GM19240 (cell line): ENCODE measurements around the gene DDR1.
"Not testable (repeated sequence)": the region's sequence is repeated elsewhere in the genome, so short reads cannot be mapped to it uniquely, and the experiment has no call there.

Source experiments
- DNase-seq: peaks from one replicate; pipeline ENCODE4 v3.0.0; 2011; ENCODE audit warnings: low spot score; ENCODE audit not compliant: insufficient read length

The DDR1 gene

DNA sequence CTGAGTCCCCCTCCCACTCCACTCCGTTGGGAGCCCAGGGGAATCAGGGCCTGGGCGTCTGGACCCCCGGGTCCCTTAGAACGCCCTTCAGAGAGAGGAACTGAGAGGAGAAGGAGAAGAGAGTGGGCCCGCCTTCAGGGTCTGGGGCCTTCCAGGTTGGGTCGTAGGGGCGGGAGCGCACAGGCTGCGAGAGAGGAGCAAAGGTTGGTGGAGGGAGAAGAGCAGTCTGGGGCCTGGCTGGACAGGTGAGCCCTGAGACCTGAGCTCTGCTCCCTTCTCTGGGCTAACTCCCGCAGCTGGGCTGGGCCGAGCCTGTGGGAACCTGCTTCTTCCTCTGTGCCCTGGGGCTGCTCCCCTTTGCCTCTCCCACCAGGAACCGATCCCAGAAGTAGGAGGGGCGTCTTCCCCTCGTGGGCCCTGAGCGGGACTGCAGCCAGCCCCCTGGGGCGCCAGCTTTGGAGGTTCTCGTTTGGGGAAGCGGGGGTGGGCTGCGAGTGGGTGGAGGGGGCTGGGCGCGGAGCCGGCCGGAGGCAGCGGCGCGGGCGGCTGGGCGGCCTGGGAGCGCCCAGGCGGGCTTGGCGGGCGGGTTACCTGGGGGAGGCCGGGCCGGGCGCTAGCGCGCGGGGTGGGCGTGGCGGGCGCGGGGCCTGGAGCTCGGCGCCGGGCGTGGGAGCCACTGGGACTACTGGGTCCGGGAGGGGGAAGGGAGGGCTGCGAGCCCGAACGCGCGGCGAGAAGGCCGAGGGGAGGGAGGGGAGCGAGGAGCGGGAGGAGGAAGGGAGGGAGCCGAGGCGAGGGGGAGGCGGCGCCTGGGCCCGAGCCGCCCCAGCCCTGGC is at the start of gene DDR1:
DDR1 (plus strand) TSS at position 835 of the 836 bp plus-strand sequence. CDS start 4,211 bp downstream, outside the sequence.
- DNase-seq = peak; percentile 55

DNA sequence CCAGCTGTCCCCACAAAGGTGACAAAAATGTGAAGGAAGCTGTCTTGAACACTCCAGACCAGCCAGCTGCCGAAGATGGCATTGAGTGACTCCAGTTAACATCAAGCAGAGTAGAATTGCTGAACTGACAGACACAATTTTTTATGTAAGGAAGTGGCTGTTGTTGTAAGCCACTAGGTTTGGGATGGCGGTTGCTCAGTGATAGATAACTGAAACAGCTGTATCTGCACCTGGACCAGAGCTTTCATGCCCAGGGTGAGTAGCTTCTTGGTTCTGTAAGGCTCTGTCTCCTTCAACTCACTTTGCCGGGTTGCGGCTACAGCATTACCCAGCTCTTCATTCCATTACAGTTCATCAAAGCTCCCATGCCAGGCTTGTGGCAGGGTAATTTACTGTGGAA is 49.7 kb upstream of the DDR1 start:
- no peak for DNase-seq

DNA sequence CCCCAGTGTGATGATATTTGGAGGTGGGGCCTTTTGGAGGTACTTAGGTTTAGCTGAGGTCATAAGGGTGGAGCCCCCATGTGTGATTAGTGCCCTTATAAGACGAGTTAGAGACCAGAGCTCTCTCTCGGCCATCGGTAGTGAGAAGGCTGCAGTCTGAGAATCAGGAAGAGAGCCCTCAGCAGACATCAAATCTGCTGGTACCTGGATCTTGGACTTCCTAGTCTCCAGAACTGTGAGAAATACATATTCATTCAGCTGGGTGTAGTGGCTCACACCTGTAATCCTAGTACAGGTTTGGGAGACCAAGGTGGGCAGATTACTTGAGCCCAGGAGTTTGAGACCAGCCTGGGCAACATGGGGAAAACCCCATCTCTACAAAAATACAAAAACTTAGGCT is 48.7 kb upstream of the DDR1 start:
- DNase-seq = no peak

DNA sequence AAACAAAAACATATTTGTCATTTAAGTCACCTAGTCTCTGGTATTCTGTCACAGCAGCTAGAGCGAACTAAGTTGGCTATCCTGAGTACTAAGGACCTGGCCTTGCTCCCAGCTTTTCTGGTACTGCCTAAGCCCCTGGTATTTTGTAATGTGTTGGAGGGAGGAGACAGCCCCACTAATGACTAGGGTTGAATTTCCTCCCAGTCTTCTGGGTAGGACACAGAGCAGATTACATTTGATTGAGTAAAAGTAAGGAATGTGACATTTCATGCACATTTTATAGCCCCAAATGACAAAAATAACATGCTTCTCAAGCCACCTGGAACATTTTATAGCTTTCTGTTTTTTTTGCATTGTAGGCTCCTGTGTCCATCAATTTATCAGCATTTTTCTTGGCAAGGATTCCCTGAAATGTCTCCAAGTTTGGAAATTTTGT is 47.9 kb upstream of the DDR1 start:
- no peak for DNase-seq

DNA sequence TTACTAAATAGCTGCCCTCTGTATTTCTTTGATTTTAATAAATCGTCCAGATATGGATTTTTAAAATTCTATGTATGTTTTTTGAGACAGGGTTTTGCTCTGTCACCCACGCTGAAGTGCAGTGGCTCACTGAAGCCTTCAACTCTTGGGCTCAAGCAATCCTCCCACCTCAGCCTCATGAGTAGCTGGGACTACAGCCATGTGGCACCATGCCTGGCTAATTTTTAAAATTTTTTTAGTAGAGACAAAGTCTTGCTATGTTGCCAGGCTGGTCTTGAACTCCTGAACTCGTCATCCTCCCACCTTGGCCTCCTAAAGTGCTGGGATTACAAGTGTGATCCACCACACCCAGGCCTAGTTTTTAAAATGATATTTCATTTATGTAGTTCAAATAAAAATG is 47.4 kb upstream of the DDR1 start:
- no peak for DNase-seq

DNA sequence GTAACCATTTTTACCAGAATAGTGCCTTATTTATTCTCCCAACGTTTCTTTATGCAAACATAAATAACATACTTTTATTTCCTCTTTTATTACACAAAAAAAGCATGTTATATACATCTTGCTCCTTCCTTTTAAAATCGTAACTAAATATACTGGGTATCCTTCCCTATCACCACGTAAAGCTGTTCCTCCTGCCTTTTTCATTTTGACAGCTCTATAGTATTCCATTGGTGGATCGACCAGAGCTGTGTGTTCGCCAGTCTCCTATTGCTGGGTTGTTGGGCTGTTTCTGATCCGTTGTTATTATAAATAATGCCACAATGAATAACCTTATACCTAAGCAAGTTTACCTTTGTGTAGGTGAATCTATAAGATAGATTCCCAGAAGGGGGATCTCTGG is 46.9 kb upstream of the DDR1 start:
- DNase-seq = no peak

DNA sequence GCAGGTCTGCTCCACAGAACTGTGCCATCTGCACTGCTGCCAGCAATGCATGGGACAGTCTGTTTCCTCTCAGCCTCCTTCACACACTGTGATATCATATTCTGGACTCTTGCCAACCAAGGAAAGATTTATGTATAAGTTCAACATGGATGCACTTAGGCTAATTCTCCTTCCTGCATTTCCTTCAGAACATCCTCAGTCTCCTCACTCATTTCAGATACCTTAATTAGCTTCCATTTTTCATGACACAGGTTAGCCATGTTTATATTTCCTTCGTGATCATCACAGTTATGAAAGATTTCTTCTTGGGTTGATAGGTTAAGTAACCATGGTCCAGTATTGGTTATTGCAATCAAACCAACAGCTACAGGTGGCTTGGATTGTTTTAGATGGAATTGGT is 46.4 kb upstream of the DDR1 start:
- no peak for DNase-seq

DNA sequence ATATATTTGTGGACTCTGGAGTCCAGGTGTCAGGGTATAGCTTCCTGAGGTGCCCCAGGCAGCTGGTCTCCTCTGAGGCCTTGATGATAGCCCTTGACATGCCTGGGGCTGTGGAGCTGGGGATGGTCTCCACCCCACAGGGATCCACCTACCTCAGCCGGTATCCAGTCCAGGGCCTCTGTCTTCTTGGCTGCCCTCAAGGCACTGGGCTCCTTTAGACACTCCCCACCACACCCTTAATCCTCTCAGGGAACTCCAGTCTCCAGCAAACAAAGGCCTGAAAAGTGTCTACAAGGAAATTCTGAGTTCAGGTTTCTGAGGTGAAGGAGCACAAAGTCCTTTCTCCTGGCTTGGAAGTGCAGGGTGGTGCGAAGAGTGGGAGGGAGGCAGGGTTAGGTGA is 44.6 kb upstream of the DDR1 start:
- DNase-seq = no peak

DNA sequence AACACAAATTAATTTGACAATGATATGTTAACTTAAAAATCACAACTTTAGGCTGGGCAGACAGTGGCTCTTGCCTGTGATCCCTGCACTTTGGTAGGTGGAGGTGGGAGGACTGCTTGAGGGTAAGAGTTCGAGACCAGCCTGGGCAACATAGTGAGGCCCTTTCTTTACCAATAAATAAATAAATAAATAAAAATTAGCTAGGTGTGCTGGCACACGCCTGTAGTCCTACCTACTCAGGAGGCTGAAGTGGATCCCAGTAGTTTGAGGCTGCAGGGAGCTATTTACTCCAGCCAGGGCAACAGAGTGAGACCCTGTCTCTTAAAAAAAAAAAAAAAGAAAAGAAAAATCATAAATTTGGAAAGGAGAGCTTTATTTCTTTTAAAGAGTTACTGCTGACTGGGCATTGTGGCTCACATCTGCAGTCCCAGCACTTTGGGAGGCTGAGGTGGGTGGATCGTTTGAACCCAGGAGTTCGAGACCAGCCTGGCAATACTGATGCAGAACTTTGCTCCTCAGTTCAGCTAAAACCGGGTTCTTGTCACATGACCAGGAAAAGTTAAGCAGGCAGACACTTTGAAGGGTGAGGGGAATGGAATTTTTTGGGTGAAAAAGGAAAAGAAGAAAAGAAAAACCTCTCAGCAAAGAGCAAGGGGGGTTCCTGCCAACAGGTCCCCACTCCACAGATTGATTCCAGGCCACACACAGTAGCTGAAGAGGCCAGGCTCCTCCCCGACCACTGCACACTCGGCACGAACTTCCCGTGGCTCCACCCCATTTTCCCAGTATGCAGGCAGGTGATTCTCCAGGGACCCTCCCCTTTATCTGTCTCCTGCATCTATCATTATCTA is 44.0 kb upstream of the DDR1 start:
- DNase-seq = no peak

DNA sequence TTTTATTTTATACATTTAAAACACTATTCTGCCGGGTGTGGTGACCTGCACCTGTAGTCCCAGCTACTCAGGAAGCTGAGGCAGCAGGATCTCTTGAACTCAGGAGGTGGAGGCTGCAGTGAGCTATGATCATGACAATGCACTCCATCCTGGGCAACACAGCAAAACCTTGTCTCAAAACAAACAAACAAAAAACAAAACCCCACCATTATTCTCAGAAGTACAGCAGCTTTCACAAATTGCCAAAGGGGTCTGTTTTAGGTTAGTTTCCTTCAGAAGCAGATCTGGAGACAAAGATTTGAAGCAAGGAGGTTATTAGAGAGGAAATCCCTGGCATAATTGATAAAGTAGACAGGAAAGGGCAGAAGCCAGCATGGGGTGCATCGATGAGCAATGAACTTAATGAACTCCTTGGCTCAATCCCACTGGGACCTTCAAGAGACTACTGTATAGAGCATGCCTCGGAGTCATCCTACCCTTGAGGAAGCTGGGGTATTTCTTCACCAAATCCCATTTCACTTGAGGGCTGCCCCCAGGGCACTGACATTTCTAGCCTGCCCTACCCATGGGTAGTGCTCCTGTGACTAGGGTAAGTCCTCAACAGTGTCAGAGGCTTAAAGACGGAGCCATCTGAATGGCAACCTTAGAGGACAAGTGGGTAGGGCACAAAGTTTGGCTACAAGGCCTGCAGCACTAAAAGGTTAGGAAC is 43.2 kb upstream of the DDR1 start:
- DNase-seq = no peak

DNA sequence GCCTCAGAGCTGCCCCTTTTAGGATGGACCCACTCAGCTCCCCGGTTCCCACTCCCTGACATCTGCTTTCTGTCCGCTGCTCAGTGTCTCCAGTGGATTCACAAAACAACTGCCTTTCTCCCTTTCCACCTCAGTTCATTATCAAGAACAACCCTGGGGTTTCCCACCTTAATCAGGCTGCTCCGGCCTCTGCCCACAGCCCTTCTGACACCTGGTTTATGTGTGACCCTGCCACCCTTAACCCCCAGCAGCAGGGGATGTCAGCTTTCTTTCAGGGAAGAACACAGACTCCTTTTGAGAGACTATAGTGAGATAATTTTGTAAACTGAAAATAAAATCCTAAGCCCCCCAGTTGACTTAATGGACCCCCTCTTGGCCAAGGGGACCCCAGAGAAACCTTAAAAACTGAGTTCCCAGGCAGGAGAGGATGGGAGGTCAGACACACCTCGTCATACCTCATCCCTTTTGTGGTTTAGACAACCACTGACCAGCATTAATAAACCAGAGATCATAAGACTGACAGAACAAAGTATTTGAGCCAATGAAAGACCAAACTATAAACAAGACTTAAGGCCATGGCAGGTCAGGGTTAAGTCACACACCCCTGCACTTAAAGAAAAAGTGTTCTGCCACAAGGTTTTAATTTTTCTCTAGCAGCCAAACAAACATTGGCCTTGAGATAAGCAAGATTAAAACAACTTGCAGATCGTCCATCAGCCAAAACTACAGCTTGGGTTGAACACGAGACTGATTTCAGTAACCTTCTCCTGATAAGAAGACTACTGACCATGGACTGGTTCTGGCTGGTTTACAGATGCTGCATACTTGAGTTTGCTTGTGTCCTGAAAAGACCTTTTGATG is 42.4 kb upstream of the DDR1 start:
- DNase-seq = no peak

DNA sequence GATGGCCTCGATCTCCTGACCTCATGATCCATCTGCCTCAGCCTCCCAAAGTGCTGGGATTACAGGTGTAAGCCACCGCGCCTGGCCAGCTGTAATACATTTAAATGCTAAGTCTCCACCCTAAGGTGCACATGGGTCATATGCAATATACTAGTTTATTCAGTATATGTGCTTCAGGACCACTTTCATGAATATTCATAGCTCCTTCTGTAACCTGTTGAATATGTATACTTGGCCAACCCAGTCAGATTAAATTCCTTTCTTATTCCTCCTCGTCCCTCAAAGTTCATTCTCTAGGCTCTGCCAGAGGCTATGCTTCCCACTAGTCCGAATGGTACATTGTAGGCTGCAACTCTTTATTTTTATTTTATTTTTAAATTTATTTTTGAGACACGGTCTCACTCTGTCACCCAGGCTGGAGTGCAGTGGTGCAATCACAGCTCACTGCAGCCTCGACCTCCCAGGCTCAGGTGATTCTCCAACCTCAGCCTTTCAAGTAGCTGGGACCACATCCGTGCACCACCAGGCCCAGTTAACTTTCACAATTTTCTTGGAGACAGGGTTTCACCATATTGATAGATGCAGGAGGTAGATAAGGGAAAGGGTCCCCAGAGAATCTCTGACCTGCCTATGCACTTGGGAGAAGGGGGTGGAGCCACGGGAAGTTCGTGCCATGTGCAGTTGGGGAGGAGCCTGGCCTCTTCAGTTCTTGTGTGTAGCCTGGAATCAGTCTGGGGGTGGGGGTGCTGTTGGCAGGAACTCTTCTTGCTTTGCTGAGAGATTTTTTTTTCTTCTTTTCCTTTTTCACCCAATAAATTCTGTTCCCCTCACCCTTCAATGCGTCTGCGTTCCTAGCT is 41.3 kb upstream of the DDR1 start:
- DNase-seq = no peak

DNA sequence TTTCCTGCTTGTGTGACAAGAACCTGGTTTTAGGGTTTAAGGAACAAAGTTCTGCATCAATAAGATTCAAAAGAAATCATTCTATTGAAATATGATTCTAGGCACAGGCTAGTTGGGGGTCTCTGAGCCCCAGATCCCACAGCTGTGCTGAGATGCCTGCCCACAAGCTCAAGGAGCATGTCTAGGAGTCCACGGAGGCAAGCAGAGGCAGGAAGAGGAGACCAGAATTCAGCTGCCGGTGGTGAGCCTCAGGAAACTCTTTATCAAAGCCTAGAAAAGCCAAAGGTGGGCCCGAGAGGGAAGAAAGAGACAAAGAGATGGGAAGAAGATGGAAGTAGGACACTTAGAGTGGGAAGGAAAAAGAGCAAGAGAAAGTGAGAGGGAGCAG is 40.7 kb upstream of the DDR1 start:
- no peak for DNase-seq

DNA sequence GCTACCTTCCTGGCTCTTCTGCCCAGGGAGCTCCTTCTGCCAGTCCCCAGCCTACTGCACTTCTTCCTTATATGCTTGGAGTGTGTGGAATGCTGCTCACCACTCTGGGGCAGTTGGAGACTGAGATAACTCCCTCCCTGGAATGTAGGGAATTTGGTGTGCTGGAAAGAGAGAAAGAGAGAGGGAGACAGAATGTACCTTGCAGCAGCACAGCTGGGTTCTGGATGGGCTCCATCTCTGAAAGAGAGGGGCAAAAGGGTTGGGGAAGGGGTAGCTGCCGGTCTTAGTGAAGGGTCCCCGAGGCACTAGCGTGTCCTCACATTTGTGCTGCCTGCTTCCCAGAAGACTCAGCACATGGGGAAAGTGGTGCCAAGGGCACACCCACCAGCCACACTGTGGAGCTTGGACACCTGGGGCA is 40.2 kb upstream of the DDR1 start:
- DNase-seq = no peak

DNA sequence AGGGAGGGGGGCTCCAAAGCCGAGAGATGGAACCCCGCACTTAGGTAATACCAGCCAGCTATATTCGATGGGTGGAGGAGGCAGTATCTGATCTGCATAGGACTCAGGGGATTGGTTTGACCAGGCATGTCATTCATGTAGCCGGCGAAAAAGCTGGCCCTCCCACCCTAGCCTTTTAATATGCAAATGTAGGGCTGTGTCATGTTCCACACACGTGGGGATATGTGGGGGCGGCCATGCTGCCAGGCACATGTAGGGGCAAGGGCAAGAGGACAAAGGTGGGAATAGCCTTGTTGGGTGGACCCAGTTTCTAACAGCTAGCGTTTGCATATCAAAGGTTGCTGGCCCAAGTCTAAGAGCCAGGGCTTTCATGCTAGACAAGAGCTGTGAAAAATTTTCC is 39.1 kb upstream of the DDR1 start:
- no peak for DNase-seq

DNA sequence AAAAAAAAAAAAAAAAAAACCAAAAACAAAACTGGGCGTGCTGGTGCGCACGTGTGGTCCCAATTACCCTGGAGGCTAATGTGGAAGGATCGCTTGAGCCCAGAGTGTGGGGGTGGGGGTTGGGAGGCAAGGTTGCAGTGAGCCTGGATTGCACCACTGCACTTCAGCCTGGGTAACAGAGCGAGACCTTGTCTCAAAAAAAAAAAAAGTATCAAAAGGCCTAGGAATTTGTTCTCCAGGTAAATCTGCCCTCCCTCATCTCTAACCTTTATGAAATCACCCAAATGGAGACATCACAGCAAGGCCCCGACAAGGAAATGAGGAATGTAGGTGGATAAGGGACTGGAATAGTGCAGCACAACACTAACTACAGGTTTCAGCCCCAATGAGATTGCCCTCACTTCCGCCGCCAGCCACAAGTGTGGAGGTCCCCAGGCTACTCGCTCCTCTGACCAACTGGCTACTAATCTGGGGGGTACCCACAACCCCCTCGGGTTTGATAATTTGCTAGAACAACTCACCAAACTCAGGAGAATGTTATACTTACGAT is 36.8 kb upstream of the DDR1 start:
- no peak for DNase-seq

DNA sequence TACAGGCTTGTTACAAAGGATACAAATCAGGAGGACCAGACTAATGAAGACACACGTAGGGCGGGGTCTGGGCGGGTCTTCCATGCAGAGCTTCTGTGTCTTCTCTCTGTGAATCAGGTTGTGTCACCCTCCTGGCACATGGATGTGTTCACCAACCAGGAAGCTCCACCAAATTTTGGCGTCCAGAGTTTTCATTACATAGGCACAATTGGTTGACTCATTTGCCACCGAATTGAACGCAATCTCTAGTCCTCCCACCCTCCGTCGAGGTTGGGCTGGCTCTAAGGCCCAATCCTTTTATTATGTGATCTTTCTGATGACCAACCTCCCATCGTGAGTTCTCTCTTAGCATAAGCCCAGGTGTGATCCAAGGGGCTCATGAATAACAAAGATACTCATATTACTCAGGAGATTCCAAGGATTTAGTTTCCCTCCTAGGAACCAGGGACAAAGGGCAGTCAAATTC is 36.3 kb upstream of the DDR1 start:
- no peak for DNase-seq

DNA sequence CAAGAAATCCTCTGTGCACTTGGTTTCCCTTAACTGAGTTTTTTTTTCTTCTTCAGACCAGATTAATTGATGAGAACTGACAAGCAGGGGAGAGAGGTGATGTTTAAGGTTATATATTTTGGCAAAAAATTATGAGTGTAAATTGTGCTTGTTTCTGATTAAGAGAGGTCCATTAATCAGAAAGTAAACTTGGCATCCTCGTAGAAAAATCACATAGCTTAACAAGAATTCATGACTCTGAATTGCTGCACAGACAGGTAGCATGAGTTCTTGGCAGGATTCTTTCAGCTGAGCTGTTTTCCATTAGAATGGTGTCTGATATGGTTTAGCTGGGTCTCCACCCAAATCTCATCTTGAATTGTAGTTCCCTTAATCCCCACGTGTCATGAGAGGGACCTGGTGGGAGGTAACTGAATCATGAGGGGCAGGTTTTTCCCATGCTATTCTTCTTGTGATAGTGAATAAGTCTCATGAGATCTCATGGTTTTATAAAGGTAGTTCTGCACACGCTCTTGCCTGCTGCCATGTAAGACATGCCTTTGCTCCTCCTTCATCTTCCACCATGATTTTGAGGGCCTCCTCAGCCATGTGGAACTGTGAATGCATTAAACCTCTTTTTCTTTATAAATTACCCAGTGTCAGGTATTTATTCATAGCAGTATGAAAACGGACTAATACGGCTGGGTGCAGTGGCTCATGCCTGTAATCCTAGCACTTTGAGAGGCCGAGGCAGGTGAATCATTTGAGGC is 34.2 kb upstream of the DDR1 start:
- DNase-seq = no peak

DNA sequence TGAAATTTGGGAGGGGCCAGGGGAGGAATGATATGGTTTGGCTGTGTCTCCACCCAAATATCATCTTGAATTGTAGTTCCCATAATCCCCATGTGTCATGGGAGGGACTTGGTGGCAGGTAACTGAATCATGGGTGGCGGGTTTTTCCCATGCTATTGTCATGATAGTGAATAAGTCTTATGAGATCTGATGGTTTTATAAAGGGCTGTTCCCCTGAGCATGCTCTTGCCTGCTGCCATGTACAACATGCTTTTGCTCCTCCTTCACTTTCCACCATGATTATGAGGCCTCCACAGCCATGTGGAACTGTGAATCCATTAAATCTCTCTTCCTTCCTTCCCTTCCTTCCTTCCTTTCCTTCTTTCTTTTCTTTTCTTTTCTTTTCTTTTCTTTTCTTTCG is 31.9 kb upstream of the DDR1 start:
- DNase-seq = not testable (repeated sequence)
